Fibroblast of lung (primary cell): ENCODE results near the gene GTF3C1. TPM values are rescaled to one million over a fixed set of nuclear protein-coding genes. Genes with fewer than 3 reads are reported as not detected.
A peak's percentile ranks its signal among the peaks of the same experiment; 100 is the strongest.

Experiments
- DNase-seq, 2 donors: peaks; one replicate each; pipeline versions ENCODE4 v3.0.0 to v3.0.0-alpha.2; 2010; ENCODE audit warnings: low read depth in 2 of 2
- H2AFZ ChIP-seq: 2 replicates; pipeline ENCODE4 v1.5.1; 2012; ENCODE audit warnings: low read length, control low read depth, inconsistent platforms
- H3K27ac ChIP-seq: 2 replicates; pipeline ENCODE4 v1.5.1; 2011; ENCODE audit warnings: low read length, control low read depth; ENCODE audit not compliant: insufficient read depth
- H3K27me3 ChIP-seq: 2 replicates; pipeline ENCODE4 v1.5.1; 2011; ENCODE audit warnings: mild to moderate bottlenecking, low read length; ENCODE audit not compliant: control insufficient read depth, insufficient read depth
- H3K36me3 ChIP-seq: 2 replicates; pipeline ENCODE4 v1.5.1; 2011; ENCODE audit warnings: low read length; ENCODE audit not compliant: control insufficient read depth, insufficient read depth
- H3K4me1 ChIP-seq: 2 replicates; pipeline ENCODE4 v1.5.1; 2011; ENCODE audit warnings: low read length; ENCODE audit not compliant: control insufficient read depth, insufficient read depth; ENCODE audit errors: extremely low read depth
- H3K4me2 ChIP-seq: 2 replicates; pipeline ENCODE4 v1.5.1; 2011; ENCODE audit warnings: low read length, control low read depth; ENCODE audit not compliant: insufficient read depth; ENCODE audit errors: extremely low read depth
- H3K4me3 ChIP-seq, 4 experiments: fragments of 200-600 bp in 1 of 4; sonication (generic) in 1 of 4; replicated peaks in 1 of 4; 2 replicates each; pipeline ENCODE4 v1.5.1; 2011 to 2016; ENCODE audit warnings: low read length in 4 of 4, low read depth in 3 of 4, mild to moderate bottlenecking in 3 of 4, control low read depth in 2 of 4, inconsistent platforms in 1 of 4, mixed read lengths in 1 of 4; ENCODE audit not compliant: insufficient read depth in 1 of 4; ENCODE audit errors: control extremely low read depth in 1 of 4
- H3K79me2 ChIP-seq: 2 replicates; pipeline ENCODE4 v1.5.1; 2012; ENCODE audit warnings: mild to moderate bottlenecking, low read length, inconsistent platforms; ENCODE audit not compliant: control insufficient read depth, insufficient read depth
- H3K9ac ChIP-seq: 2 replicates; pipeline ENCODE4 v1.5.1; 2011; ENCODE audit warnings: mild to moderate bottlenecking, low read length, control low read depth; ENCODE audit not compliant: insufficient read depth
- H3K9me3 ChIP-seq: 2 replicates; pipeline ENCODE4 v1.5.1; 2012; ENCODE audit warnings: low read depth, low read length; ENCODE audit not compliant: control insufficient read depth, insufficient read depth
- H4K20me1 ChIP-seq: 2 replicates; pipeline ENCODE4 v1.5.1; 2011; ENCODE audit warnings: low read length; ENCODE audit not compliant: control insufficient read depth, insufficient read depth; ENCODE audit errors: extremely low read depth
- CTCF ChIP-seq, 2 donors: IDR thresholded peaks in 1 of 2; conservative IDR thresholded peaks in 1 of 2; 1 replicate in 1 of 2; 2 replicates in 1 of 2; pipeline ENCODE4 v1.5.1; 2011 to 2012; ENCODE audit warnings: low read length in 2 of 2, control low read depth in 1 of 2, inconsistent platforms in 1 of 2, low read depth in 1 of 2, mild to moderate bottlenecking in 1 of 2
- EZH2 ChIP-seq: IDR thresholded peaks from 2 replicates; pipeline ENCODE4 v1.5.1; 2012; ENCODE audit warnings: low read length, control low read depth, mild to moderate bottlenecking; ENCODE audit errors: missing control alignments
- polyA plus RNA-seq, 2 donors: library from polyadenylated mRNA; depleted of rRNA in 1 of 2; stranded (reverse) in 1 of 2; unstranded in 1 of 2; fragments of >200 nt; gene quantifications; 2 replicates each; pipeline ENCODE4 v1.2.1, GENCODE V29; 2011 to 2012; ENCODE audit warnings: missing spikeins in 1 of 2
- total RNA-seq: library from RNA; depleted of rRNA; stranded (reverse); fragments of >200 nt; gene quantifications from 2 replicates; pipeline ENCODE4 v1.2.1, GENCODE V29; 2014

The GTF3C1 gene
- total and polyA plus RNA-seq, 2 donors (not counting 1 experiment from before 2014, with no cell fraction given) = 20.1 to 75.3 TPM

DNA sequence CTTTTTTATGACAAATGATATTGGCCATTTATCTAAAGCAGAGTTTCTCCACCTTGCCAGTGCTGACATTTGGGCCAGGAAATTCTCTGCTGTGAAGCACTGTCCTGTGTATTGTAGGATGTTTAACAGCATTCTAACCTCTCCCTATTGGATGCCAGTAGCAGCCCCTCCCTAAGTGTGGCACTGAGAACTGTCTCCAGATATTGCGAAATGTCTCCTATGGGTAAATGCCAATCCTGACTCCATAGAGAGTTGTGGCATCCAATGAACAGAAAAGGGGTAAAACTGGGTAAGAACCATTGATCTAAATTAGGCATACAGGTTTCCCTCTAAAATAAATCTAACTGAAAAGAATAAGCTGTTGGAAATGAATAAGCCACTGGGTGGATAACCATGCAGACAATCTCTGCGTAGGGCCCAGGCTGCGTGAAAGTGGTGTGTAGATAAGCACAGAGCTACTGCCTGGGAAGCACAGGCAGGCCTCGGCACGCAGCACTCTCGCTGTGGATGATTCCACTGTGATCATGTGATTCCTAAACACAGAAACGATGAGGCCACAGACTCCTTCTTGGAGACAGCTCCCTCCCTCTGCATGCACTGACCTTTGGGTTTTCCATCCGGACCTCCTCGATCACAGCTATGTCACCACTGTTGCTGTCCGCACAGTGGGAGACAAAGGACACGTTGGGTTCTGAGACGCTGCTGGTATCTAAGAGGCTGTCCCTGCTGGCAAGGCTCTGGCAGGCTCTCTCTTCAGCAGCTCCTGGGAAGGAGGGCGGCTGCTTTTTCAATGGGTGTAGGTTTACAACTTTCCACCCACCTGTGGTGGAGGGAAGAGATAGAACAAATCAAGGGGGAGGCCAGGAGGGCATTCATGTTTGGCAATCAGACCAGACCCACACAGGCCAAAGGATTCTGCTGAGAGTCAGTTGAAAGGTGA lies 44.1 kb downstream of the GTF3C1 start:
- Histone ChIP-seq H3K4me3 (no peak overlapping the region), H3K79me2 (no peaks in the 10 kb centered on the region), H3K4me2 (no peak overlapping the region), H3K27me3 (no peaks in the 10 kb centered on the region), H3K4me1 (no peaks in the 10 kb centered on the region), H4K20me1 (no peaks in the 10 kb centered on the region), H3K9me3 (no peaks in the 10 kb centered on the region), H3K9ac (no peak overlapping the region), H3K36me3 (peaks cover 25% of the 10 kb centered on the region), H2AFZ (no peak overlapping the region), H3K27ac (no peak overlapping the region)
- TF ChIP-seq EZH2 (no peak), CTCF (conservative IDR thresholded peaks at IDR 0.05 in 1 of 2, IDR thresholded peaks at IDR 0.05 in 1 of 2; ENCODE audit: low read depth in 1 of 2, low read length in 2 of 2) (no peak)
- DNase-seq = no peak

DNA sequence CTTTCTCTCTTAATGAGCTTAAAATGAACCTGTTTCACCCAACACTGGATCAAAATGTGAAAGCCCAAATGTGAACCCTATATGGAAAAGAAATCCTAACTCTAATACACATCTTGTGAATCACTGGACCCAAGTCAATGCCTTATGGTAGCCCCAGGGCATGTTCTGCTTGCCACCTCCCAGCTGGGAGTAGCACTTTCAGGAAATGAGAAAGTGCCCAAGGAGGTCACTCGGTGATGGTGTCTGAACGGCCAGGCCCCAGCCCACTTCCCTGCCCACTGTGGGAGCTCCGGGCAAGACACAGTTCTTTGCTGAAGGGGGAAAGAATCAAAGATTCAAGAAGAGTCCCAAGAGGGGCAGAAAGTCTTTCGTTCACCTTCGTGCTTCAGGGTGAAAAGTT lies 46.1 kb downstream of the GTF3C1 start:
- no peak overlapping the region for H3K9ac ChIP-seq
- H3K79me2 ChIP-seq = no peaks in the 10 kb centered on the region
- no peak for DNase-seq
- no peaks in the 10 kb centered on the region for H3K9me3 ChIP-seq
- H2AFZ ChIP-seq = no peak overlapping the region
- H3K4me3 ChIP-seq = no peak overlapping the region
- H3K4me1 ChIP-seq = no peaks in the 10 kb centered on the region
- no peak for TF ChIP-seq CTCF (conservative IDR thresholded peaks at IDR 0.05 in 1 of 2, IDR thresholded peaks at IDR 0.05 in 1 of 2; ENCODE audit: low read depth in 1 of 2, low read length in 2 of 2)
- no peak for TF ChIP-seq EZH2
- H3K27ac ChIP-seq = no peak overlapping the region
- no peak overlapping the region for H3K4me2 ChIP-seq
- peaks cover 29% of the 10 kb centered on the region for H3K36me3 ChIP-seq
- H3K27me3 ChIP-seq = no peaks in the 10 kb centered on the region
- no peaks in the 10 kb centered on the region for H4K20me1 ChIP-seq

GRCh38 chr16:27500801-27501200 lies 48.9 kb downstream of the GTF3C1 start:
- H3K27me3 ChIP-seq = no peaks in the 10 kb centered on the region
- no peaks in the 10 kb centered on the region for H3K4me1 ChIP-seq
- no peaks in the 10 kb centered on the region for H3K9me3 ChIP-seq
- no peaks in the 10 kb centered on the region for H4K20me1 ChIP-seq
- no peak overlapping the region for H3K4me2 ChIP-seq
- no peaks in the 10 kb centered on the region for H3K79me2 ChIP-seq
- H3K4me3 ChIP-seq = no peak overlapping the region
- peak in 1 of 2 donors; percentile 32 for DNase-seq
- H3K9ac ChIP-seq = no peak overlapping the region
- H2AFZ ChIP-seq = no peak overlapping the region
- no peak for TF ChIP-seq EZH2
- no peak for TF ChIP-seq CTCF (conservative IDR thresholded peaks at IDR 0.05 in 1 of 2, IDR thresholded peaks at IDR 0.05 in 1 of 2; ENCODE audit: low read depth in 1 of 2, low read length in 2 of 2)
- peaks cover 32% of the 10 kb centered on the region for H3K36me3 ChIP-seq
- H3K27ac ChIP-seq = no peak overlapping the region
